H1 (cell line): ENCODE measurements around the gene ELP4. TPM values are rescaled to one million over a fixed set of nuclear protein-coding genes. Genes with fewer than 3 reads are reported as not detected.

Source experiments
- ATF3 ChIP-seq: IDR thresholded peaks from 2 replicates; pipeline ENCODE4 v1.6.1; 2011; ENCODE audit warnings: low read depth, mild to moderate bottlenecking, low read length; ENCODE audit not compliant: insufficient read depth
- BACH1 ChIP-seq: IDR thresholded peaks from 2 replicates; pipeline ENCODE4 v1.6.1; 2012; ENCODE audit warnings: low read length, improper control_type of control experiment
- CBX5 ChIP-seq: fragments of 300-800, 300-1000 bp; sonication (generic); IDR thresholded peaks from 2 replicates; pipeline ENCODE4 v1.7.1; 2016; ENCODE audit warnings: antibody characterized with exemption, low read length, low read depth
- CBX8 ChIP-seq: fragments of 300-800, 300-1000 bp; sonication (generic); IDR thresholded peaks from 2 replicates; pipeline ENCODE4 v1.7.1; 2016; ENCODE audit warnings: low read depth, low read length, borderline replicate concordance
- EGR1 ChIP-seq: IDR thresholded peaks from 2 replicates; pipeline ENCODE4 v1.6.1; 2011; ENCODE audit warnings: low read depth, low read length, borderline replicate concordance
- GABPA ChIP-seq: IDR thresholded peaks from 2 replicates; pipeline ENCODE4 v1.6.1; 2011; ENCODE audit warnings: mild to moderate bottlenecking, low read length, moderate library complexity, borderline replicate concordance; ENCODE audit not compliant: insufficient read depth
- KDM1A ChIP-seq: fragments of 200-600, 300-600 bp; sonication (generic); IDR thresholded peaks from 2 replicates; pipeline ENCODE4 v1.7.1; 2016; ENCODE audit warnings: mild to moderate bottlenecking, low read length, borderline replicate concordance
- KDM4A ChIP-seq: IDR thresholded peaks from one replicate; pipeline ENCODE4 v1.7.1; 2012; ENCODE audit warnings: low read depth, mild to moderate bottlenecking, moderate library complexity, low read length, inconsistent platforms; ENCODE audit not compliant: severe bottlenecking
- RXRA ChIP-seq: IDR thresholded peaks from 2 replicates; pipeline ENCODE4 v1.6.1; 2011; ENCODE audit warnings: low read depth, mild to moderate bottlenecking, low read length, moderate library complexity; ENCODE audit not compliant: insufficient read depth
- SP1 ChIP-seq: IDR thresholded peaks from 2 replicates; pipeline ENCODE4 v1.6.1; 2011; ENCODE audit warnings: low read depth, low read length
- SP2 ChIP-seq: IDR thresholded peaks from 2 replicates; pipeline ENCODE4 v1.6.1; 2012; ENCODE audit warnings: mild to moderate bottlenecking, low read length, inconsistent platforms
- polyA plus RNA-seq, 7 experiments: library from polyadenylated mRNA; depleted of rRNA in 3 of 7; stranded (reverse) in 5 of 7; unstranded in 2 of 7; fragments of >200 nt in 5 of 7; fragments of 200-250 nt in 2 of 7; gene quantifications; 1 replicate in 5 of 7; 2 replicates in 1 of 7; 4 replicates in 1 of 7; pipeline versions ENCODE4 v1.2.1 to v1.2.3, GENCODE V29; 2011 to 2013; ENCODE audit warnings: missing spikeins in 2 of 7, mixed read lengths in 2 of 7
- total RNA-seq: library from RNA; stranded (reverse); fragmentation: NEBNext Ultra II Directional; extraction: Animal tissue kit (Norgen Biotek cat#: 25700); gene quantifications from 2 replicates; pipeline ENCODE4 v1.2.1, GENCODE V29; 2021
- TF ChIP-seq, protein P1 (sequence below): IDR thresholded peaks from 2 replicates; pipeline ENCODE4 v1.6.1; 2012; ENCODE audit warnings: inconsistent platforms

Gene ELP4
- total and polyA plus RNA-seq, 2 of the 8 experiments (the other 6 are each of a cell fraction or from before 2014, with no cell fraction given), result 14.0 to 18.6 TPM

DNA sequence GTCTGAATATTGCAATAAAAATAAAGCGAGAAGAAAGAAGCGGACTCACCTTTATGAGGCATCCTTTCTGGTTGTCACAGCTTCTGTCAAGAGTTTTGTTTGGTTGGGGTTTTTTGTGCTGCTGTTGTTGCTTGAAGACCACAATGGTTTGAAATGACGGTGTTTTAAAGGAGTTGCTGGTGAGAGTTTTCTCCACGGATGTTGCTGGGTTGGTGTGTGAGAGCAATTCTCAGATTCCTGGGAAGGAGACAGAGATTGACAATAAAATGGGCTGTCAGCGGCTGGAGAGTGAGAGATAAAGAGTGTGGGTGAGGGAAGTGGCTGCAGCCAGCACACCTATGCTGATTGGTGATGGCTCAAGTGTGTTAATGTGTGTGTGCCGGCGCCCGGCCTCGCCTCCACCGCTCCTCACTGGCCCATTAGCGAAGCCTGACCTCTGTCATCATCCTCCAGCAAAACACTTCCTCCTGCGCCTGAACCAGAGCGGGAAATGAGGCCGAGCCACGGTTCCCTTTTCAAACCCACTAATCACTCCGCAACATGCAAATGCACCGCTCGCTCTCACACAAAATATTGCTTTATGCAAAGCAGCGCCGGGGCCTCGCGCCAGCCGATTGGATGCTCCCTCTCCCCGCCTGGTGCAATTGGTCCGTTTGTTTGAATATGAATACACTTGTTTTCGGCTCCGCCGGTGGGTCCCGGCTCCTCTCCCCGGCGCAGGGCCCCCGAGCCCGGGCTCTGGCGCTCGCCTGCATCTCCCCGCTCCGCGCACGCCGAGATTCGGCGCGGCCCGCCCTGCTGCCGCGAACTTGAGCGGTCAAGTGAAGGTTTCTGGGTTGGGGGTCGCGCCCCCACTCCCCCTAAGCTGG is 301.4 kb downstream of the ELP4 start, which contains the start of gene PAX6 (continued):
- TF ChIP-seq BACH1, result no peak
- TF ChIP-seq KDM1A, result no peak
- TF ChIP-seq SP2, result no peak
- TF ChIP-seq, protein P1, sequence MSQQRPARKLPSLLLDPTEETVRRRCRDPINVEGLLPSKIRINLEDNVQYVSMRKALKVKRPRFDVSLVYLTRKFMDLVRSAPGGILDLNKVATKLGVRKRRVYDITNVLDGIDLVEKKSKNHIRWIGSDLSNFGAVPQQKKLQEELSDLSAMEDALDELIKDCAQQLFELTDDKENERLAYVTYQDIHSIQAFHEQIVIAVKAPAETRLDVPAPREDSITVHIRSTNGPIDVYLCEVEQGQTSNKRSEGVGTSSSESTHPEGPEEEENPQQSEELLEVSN, result peak; percentile 70
- TF ChIP-seq RXRA, result no peak
- TF ChIP-seq CBX5, result no peak
- TF ChIP-seq GABPA, result peak; percentile 59; the same call in 1 of the 2 replicates
- no peak for TF ChIP-seq CBX8
- no peak for TF ChIP-seq SP1
- no peak for TF ChIP-seq ATF3
- TF ChIP-seq EGR1, result peak; percentile 12; the same call in 1 of the 2 replicates
- peak; percentile 77 for TF ChIP-seq KDM4A
